NCI-H2196 (cell line): Measurements from ENCODE around the gene CCDC187.

Experiments
- DNase-seq: peaks from one replicate; lab custom pipeline; 2025; ENCODE audit not compliant: unreplicated experiment; lab: John Stamatoyannopoulos, UW

Gene CCDC187

DNA sequence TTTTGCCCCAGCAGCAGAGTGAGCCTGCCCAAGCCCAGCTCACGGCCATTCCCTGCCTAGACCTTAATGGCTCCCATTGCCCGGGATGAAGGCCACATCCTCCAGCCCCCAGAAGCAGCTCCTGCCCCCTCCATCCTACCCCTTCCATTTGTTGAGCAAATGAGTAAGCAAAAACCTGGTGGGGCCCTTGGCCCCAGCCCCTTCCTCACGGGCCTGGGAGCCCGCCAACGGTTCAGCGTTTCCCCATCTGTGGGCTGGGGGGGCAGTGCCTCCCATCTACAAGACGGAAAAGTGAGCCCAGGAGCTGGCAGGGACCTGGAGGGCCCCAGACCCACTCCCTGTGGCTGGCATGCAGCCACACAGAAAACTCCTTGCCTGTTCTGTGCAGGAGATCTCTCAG lies 4.4 kb downstream of the CCDC187 start:
- DNase-seq = no peak

DNA sequence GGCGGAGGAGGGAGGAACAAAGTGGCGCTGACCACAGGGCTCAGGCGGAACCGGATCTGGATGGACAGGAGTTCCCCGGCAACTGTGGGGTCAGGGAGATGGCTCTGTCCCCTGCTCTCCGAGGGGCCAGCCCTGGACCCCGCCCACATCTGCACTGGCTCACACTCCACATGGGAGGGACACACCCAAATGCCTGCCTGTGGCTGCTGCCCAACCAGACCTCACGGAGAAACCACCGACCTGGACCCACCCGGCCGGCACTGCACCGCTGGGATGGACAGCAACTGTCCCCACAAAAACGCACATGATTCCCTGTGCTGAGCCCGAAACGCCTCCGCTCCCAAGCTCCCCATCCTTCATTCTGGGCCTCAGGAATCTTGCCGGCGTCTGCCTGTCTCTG lies 4.8 kb downstream of the CCDC187 start:
- DNase-seq = no peak

DNA sequence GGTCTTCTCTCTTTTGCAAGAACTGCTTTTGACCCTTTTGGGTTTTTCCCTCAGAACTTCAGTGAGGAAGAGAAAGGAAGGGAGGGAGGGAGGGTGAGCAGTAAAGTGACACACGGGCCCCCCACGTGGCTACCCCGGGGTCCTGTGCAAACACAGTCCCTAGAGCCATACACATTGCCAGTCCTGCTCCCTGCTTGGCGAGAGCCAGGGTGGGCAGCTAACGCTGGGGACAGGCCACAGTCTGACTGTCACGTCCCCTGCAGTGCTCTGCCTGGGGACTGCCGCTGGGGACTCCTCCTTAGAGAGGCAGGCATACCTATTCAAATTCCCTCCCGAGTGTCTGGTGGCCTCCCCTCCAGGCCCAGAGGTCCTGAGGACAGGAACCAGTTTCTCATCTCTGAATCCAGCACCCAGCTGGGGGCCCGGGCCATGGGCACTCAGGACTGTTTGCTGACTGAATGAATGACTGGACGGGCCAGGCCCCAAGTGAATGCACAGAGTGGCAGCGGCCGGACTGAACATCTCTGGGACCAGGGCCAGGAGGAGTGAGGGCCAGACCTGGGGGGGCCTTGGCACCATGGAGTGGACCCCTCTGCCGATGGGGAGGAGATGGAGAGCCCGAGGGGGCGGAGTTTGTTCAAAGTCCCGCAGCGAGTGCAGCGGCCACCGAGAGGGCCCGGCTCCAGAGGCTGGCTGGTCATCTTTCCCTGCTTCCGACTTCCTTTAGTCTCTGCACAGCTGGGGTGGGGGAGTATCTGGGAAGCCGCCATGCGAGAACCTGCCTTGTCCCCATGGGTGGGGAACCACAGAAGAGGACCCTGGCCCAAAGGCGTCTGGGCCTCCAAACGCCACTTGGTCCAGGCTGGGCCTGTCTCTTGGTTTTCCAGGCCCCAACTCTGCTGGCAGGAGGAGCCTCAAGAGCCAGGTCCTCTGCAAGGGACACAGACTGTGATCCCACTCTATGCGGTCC lies 5.8 kb downstream of the CCDC187 start:
- no peak for DNase-seq

DNA sequence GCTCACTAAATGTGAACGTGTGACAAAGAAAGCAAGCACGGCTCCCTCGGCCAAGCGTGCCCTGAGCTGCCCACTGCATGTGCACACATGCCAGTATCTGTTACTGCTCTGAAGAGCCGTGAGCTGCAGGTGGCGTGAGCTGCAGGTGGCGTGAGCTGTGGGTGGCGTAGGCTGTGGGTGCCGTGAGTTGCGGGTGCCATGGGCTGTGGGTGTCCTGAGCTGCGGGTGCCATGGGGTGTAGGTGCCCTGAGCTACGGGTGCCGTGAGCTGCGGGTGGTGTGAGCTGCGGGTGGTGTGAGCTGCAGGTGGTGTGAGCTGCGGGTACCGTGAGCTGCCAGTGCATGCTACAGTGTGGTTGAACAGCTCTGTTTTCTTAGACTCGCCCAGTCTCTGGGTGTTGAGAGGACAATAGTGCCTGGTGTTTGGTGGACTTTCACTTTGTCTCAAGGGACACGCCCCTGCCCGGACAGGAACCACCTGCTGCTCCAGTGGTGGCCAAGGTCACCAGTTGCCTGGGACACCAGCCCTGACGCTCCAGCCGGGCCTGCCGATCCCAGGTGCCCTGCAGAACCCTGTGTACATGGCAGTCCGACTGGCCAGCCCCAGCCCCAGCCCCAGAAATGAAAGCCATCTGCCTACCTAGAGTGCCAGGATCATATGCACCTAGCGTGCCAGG lies 6.7 kb downstream of the CCDC187 start:
- peak; percentile 92 for DNase-seq

DNA sequence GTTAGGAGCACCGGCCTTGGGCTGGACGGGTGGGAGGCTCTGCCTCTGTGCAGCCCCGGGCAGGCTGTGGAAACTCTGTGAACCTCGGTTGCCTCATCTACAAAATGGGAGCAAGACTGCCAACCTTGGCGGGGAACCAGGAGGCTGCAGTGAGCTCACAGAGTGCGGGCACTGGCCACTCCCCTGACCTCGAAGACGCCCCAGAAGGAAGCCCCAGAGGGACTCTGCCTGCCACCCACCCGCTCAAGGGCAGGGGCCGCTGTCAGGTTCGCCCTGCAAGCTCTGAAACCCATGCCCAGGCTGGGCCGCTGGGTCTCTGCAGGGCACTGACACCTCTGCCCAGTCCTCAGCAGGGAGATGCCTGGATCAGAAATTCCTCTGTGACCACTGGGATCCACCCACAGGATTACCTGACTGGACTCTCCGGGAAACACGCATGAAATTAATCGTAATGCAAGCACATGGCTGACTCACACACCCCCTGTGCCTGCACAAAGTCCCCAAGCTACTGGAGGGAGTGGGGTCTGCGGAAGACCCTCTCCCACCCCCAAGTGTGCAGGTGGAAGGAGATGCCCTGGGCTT lies 7.4 kb downstream of the CCDC187 start:
- DNase-seq = no peak

DNA sequence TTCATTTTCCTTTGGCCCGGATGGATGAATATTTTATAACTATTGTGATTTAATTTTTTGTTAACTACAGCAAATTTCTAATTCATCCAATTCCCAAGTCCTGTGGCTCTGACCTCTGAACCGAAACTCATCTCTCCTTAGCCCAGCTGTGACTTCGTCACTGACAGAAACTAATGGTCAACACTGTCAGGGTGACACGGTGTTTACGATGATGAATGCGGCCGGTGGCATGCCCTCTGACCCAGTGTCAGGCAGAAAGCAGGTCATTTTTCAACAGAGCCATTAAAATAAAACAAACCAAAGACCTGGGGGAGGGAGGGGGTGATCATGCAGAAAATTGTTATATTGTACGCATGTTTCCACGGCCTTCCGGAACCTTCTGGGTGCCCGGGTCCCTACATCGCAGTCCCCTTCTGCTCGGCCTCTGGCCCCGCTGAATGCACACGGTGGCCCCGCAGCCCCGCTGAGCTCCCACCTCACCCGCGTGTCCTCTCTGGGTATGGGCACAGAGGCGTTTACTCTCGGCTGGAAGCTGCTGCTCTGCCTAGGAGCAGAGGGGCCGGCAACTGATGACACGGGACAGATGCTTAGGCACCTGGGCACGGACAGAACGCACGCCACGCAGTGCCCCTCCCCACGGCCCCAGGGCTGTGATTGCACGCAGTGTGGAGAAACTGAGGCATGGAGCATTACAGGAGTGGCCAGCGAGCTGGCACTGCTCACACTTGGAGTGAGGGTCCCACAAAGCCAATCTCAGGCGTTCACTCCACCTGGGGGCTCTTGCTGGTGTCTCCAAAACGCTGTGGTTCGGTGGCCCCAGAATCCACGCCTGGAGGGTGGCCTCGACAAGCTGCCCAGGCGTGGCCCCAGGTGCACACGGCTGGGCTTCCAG lies 8.1 kb downstream of the CCDC187 start:
- no peak for DNase-seq

DNA sequence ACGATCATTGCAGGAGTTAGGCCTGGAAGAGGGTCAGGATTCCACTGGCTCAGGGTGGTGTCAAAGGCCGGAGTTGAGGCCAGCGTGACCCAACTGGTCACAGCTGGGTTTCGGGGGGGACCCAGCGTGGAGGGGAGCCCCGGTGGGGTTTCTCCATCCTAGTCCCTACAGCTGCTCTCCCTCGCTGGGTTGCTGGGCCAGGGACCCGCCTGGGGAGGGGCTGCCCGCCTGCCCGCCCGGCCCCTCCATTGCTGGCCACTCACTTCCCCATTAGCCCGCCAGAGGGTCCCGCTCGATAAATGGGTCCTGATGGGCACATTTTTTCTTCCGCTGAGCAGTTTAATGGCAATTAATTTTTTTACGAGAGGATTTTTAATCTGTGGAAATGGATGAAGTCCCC lies 8.8 kb downstream of the CCDC187 start:
- no peak for DNase-seq

DNA sequence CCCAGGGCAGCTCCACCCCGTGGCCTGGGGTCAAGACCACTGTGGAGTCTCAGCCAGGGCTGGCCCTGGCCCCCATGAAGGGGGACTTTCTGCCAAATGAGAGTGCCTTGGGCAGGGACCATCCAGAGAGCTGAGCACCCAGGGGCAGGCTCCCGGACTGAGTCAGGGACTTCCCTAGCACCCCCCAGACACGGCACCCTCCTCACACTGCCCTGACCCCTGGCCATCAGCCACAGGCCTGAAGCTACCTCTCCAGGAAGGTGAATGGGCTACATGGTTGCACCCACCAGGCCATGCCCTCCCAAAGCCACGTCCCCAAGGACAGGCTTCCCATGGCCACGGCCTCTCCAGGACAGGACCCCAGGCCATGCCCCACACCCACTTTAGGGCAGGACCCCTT lies 9.5 kb downstream of the CCDC187 start:
- no peak for DNase-seq

DNA sequence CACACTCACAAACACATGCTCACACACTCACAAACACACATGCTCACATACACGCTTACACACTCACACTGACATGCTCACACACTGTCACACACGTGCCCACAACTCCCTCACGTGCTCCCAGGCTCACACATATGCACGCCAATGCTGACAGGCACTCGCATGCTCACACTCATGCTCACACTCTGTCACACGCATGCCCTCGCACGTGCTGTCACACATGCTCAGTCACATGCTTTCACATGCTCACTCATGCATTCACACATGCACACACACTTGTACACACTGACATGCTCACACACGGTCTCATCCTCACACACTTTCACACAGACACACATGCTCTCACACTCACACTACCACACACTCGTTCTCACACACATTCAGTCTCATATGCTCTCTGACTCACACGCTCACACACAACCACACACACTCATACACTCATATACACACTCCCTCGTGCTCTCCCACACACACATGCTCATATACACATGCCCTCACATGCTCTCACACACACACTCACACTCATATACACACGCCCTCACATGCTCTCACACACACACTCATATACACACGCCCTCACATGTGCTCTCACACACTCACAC lies 10.3 kb downstream of the CCDC187 start:
- DNase-seq = no peak

DNA sequence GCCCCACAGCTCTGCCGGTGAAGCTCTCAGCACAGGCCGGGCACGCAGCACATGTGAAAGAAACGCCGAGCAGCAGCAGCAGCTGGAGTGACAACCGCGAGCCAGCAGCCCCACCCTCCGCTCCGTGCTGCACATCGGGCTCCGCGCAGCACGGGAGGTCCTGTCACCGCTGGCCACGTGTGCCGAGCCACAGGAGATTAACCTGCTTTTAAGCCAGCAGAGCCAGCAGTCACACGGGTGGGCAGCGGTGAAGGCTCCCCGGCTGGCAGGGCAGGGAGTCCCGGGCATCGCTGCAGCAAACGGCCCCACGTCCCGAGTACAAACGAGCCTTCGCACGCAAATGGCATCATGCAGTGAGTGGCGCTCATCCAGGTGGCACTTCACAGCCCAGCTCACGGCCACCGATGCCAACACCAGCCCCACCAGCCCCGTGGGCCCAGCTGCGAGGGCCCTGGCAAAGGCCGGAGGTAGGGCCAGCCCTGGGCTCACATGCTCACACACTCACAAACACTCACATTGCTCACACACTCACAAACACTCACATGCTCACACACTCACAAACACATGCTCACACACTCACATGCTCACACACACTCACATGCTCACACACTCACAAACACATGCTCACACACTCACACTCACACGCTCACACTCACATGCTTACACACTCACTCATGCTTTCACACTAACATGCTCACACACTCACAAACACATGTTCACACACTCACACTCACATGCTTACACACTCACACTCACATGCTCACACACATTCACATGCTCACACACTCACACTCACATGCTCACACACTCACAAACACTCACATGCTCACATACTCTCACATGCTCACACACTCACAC lies 11.1 kb downstream of the CCDC187 start:
- no peak for DNase-seq

DNA sequence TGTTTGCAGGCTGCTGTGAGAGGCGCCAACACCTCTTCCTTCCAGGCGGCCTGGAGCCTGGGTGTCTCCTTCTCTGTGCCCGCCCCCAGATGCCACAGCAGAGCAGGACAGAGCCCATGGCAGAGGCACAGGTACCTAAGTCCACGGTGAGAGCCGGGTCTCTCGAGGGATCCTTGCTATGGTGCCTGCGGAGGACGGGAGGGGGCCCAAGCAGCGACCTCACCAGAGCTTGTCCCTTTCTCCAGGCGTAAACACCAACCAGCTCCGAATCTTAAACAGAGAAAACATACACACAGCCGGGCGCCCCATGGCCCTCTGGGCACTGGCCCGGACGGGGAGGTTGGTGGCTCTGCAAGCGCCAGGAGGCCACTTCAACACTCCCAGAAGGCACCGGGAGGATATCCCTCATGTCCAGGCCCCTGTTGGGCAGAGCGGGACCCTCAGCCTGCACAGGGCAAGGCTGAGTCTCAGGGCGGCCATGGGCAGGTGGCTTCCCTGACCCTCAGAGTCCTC lies 11.8 kb downstream of the CCDC187 start:
- DNase-seq = no peak

DNA sequence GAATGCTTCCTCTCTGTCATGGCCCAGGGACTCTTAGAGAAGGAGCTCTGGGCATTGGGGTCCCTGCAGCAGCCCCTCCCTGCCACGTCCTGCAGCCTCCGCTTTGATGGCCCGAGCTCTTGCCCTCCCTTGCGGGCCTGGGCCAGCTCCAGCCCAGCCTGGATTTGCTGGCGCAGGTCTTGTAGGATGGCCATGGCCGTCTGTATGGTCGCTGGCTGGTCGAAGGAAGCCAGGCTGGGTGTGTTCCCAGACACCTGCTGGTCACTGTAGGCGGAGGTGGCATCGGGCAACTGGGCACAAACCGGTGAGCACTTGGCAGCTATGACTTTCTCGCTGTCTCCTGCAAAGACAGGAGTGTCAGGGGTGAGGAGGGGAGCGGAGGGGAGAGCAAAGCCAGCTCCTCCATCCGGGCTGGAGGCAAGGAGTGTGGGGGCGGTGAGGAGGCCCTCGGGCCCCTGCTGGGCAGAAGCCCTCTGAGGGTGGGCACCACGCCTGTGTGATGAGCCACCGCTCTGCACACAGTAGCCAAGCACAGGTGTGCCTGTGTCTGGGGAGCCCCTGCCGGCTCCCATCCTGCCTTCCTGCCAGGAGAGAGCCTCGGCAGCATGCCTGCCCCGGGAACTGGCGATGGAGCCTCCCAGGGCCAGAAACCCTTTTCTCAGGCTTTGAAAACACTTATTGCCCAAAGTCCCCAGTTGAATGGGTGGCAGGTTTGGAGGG lies 12.4 kb downstream of the CCDC187 start:
- DNase-seq = peak; percentile 12

DNA sequence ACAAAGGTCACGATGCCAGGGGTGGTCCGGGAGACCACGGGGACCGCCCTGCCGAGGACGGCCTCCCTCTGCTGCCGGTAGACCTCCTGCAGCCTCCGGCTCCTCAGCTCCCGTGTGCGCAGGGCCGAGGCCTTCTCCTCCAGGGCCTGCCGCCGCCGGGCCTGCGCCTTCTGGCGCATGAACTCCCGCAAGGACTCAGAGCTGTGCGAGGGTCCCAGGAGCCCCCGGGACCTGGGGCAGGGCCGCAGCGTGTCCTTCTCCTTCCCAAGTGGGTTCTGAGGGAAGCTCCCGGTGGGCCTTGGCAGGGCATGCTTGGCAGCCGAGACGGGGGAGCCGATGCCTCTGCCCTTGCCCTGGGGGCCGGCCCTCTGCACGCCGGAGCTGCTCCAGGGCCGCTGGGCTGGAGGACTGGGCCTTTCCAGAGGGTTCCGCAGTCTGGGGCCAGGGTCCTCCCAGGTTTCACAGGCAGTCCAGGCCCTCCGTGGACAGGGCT lies 13.3 kb downstream of the CCDC187 start:
- DNase-seq = no peak

DNA sequence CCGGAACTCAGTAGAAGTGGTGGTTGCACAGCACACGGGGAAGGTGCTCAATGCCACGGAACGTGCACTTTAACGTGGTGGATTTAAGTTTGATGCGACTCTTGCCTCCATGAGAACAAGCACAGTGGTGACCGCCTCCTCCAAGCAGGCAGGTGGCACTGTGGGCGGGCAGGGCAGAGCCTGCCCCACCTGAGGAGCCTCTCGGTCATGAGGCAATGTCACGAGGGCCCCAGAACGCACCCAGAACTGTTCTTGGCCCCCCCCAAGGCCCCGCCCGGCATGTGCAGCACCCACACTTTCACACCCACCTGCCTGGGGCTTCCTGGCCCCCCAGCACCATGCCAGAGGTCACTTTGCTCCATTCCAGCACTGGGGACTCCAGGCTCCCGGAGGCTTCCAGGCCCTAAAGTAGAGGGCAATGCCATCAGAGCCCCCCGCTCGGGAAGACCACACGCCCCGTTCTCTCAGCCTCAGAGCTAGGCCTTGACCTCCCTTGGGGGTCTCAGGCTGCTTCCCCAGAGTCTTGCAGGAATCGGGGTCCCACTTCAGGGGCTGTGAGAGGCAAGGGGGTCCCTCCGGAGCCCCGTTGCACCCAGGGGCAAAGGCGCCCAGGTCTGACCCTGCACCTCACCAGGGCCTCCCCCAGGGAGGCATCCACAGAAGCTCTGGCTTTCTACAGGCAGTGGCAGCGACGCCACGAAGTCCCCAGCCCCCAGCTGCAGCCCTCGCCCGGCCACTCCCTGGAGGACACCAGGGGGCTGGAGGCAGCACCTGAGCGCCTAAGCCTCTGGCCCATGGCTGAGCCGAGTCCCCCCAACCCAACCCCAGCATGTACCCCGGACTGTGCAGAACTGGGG lies 14.0 kb downstream of the CCDC187 start:
- DNase-seq = no peak

DNA sequence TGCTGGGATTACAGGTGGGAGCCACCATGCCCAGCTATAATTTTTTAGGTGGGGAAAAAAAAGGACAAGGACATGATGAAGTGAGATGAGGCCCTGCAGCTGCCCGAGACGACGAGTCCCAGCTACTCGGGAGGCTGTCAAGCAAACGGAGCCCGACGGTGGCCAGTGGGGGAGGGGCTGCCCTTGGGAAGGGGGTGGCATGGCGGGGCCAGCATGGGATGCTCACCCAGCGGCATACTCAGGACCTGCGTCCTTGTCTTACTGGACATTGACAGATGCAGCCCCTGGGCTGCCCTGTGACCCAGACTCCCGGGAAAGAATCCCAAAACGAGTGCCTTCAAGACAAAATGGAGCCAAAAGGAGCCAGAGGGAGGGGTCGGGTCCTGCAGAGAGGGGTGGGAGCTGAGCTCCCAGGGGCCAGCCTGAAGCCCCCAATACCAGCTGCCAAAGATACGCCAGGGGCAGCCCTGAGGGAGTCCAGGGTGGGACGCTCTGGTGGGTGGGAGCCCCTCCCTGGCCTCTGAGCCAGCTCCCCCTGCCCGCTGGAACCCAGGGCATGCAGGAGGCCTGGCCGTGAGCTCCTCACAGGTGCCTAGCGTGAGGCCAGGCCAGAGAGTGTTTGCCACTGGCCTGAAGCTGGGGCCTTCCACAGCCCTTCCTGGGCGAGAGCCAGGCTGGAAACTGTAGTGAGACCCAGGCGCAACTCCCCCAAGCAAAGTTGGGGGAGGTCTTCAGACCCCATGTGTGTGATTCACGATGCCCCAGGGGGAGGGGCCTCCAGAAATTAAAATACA lies 15.7 kb downstream of the CCDC187 start:
- DNase-seq = no peak

DNA sequence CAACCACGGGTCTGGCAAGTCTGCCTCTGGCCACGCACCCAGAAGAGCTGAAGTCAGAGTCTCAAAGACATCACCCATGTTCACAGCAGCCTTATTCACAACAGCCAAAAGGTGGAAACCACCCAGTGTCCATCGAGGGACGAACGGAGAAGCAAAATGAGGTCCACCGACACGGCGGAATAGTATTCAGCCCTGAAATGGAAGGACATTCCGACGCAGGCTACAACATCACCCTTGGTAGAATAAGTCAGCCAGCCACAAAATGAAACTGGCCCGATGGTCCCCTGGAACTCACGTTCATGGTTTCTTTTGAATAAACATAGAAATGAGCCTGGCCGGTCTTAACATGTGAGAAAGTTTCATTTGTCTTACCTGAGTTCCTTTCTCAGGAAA lies 16.9 kb downstream of the CCDC187 start:
- no peak for DNase-seq
